H9 (cell line): ENCODE measurements around the gene MAP7. TPM values are rescaled to one million over a fixed set of nuclear protein-coding genes. Genes with fewer than 3 reads are reported as not detected.

Experiments
- DNase-seq: peaks from one replicate; pipeline ENCODE4 v3.0.0-alpha.2; 2017
- H2AFZ ChIP-seq: one replicate; pipeline ENCODE4 v1.6.1; 2013; ENCODE audit warnings: mild to moderate bottlenecking, low read length, control low read depth, moderate library complexity
- H2AK5ac ChIP-seq: 2 replicates; pipeline ENCODE4 v1.6.1; 2013; ENCODE audit warnings: low read length, control low read depth, mixed read lengths; ENCODE audit not compliant: insufficient read length
- H2BK120ac ChIP-seq: one replicate; pipeline ENCODE4 v1.6.1; 2013; ENCODE audit warnings: low read depth, mild to moderate bottlenecking, low read length, control low read depth, inconsistent platforms; ENCODE audit not compliant: poor library complexity, severe bottlenecking
- H2BK12ac ChIP-seq: 2 replicates; pipeline ENCODE4 v1.6.1; 2013; ENCODE audit warnings: low read length, control low read depth, mixed read lengths, low read depth; ENCODE audit not compliant: insufficient read length
- H2BK15ac ChIP-seq: 2 replicates; pipeline ENCODE4 v1.6.1; 2013; ENCODE audit warnings: low read depth, low read length, control low read depth
- H2BK20ac ChIP-seq: one replicate; pipeline ENCODE4 v1.6.1; 2013; ENCODE audit warnings: low read depth, mild to moderate bottlenecking, low read length, control low read depth, inconsistent platforms; ENCODE audit not compliant: poor library complexity, severe bottlenecking
- H2BK5ac ChIP-seq: 2 replicates; pipeline ENCODE4 v1.6.1; 2013; ENCODE audit warnings: low read length, control low read depth, mixed read lengths; ENCODE audit not compliant: insufficient read length
- H3K14ac ChIP-seq: 2 replicates; pipeline ENCODE4 v1.6.1; 2013; ENCODE audit warnings: low read length, control low read depth; ENCODE audit not compliant: insufficient read depth
- H3K18ac ChIP-seq: 2 replicates; pipeline ENCODE4 v1.6.1; 2013; ENCODE audit warnings: low read depth, mild to moderate bottlenecking, mixed read lengths, low read length, control low read depth; ENCODE audit not compliant: insufficient read length
- H3K23ac ChIP-seq: 2 replicates; pipeline ENCODE4 v1.6.1; 2013; ENCODE audit warnings: low read length, control low read depth, mixed read lengths, low read depth; ENCODE audit not compliant: insufficient read length
- H3K23me2 ChIP-seq: 2 replicates; pipeline ENCODE4 v1.6.1; 2013; ENCODE audit warnings: low read depth, mild to moderate bottlenecking, mixed read lengths, low read length, control low read depth; ENCODE audit not compliant: insufficient read length, poor library complexity, severe bottlenecking
- H3K27ac ChIP-seq: 2 replicates; pipeline ENCODE4 v1.5.1; 2013; ENCODE audit warnings: low read length, control low read depth, mixed read lengths, low read depth; ENCODE audit not compliant: insufficient read length
- H3K27me3 ChIP-seq: 2 replicates; pipeline ENCODE4 v1.6.1; 2013; ENCODE audit warnings: low read length, control low read depth, inconsistent platforms; ENCODE audit not compliant: insufficient read depth
- H3K4ac ChIP-seq: 2 replicates; pipeline ENCODE4 v1.6.1; 2013; ENCODE audit warnings: low read depth, mild to moderate bottlenecking, control low read depth, inconsistent platforms, low read length, moderate library complexity
- H3K4me1 ChIP-seq: 2 replicates; pipeline ENCODE4 v1.6.1; 2013; ENCODE audit warnings: low read length, control low read depth, inconsistent platforms; ENCODE audit not compliant: insufficient read depth
- H3K4me2 ChIP-seq: 2 replicates; pipeline ENCODE4 v1.6.1; 2013; ENCODE audit warnings: low read length, control low read depth, mixed read lengths; ENCODE audit not compliant: insufficient read length, insufficient read depth
- H3K56ac ChIP-seq: 2 replicates; pipeline ENCODE4 v1.6.1; 2013; ENCODE audit warnings: low read depth, mild to moderate bottlenecking, mixed read lengths, low read length, control low read depth; ENCODE audit not compliant: insufficient read length
- H3K79me1 ChIP-seq: 2 replicates; pipeline ENCODE4 v1.6.1; 2013; ENCODE audit warnings: low read depth, mild to moderate bottlenecking, moderate library complexity, low read length, control low read depth, inconsistent platforms; ENCODE audit not compliant: insufficient read depth, poor library complexity, severe bottlenecking
- H3K79me2 ChIP-seq: 2 replicates; pipeline ENCODE4 v1.6.1; 2013; ENCODE audit warnings: low read length, control low read depth, inconsistent platforms; ENCODE audit not compliant: insufficient read depth
- H3K9ac ChIP-seq: 2 replicates; pipeline ENCODE4 v1.6.1; 2013; ENCODE audit warnings: low read length, control low read depth, mixed read lengths; ENCODE audit not compliant: insufficient read length; ENCODE audit errors: extremely low read depth
- H3K9me3 ChIP-seq: one replicate; pipeline ENCODE4 v1.6.1; 2013; ENCODE audit warnings: low read depth, low read length, inconsistent platforms; ENCODE audit not compliant: control insufficient read depth
- H3T11ph ChIP-seq: one replicate; pipeline ENCODE4 v1.6.1; 2013; ENCODE audit warnings: mild to moderate bottlenecking, low read length, control low read depth, inconsistent platforms
- H4K20me1 ChIP-seq: one replicate; pipeline ENCODE4 v1.6.1; 2013; ENCODE audit not compliant: control insufficient read depth, insufficient read length, insufficient read depth
- H4K5ac ChIP-seq: 2 replicates; pipeline ENCODE4 v1.6.1; 2013; ENCODE audit warnings: low read depth, mild to moderate bottlenecking, mixed read lengths, low read length, control low read depth; ENCODE audit not compliant: insufficient read length
- H4K8ac ChIP-seq: replicated peaks from 2 replicates; pipeline ENCODE4 v1.6.1; 2013; ENCODE audit warnings: low read length, control low read depth, mixed read lengths, low read depth; ENCODE audit not compliant: insufficient read length
- H4K91ac ChIP-seq: 2 replicates; pipeline ENCODE4 v1.6.1; 2013; ENCODE audit warnings: low read depth, mild to moderate bottlenecking, moderate library complexity, mixed read lengths, low read length, control low read depth; ENCODE audit not compliant: insufficient read length
- H3K27ac Mint-ChIP-seq, 3 experiments: 2 replicates in 2 of 3; 3 replicates in 1 of 3; pipeline ENCODE4 v1.8.0; 2020 to 2021; ENCODE audit warnings: mixed read lengths in 3 of 3, mild to moderate bottlenecking in 1 of 3, moderate library complexity in 1 of 3
- H3K27me3 Mint-ChIP-seq: 2 replicates; pipeline ENCODE4 v1.8.0; 2021; ENCODE audit warnings: low read depth, mild to moderate bottlenecking, moderate library complexity, mixed read lengths
- H3K36me3 Mint-ChIP-seq, 3 experiments: 2 replicates in 2 of 3; 3 replicates in 1 of 3; pipeline ENCODE4 v1.8.0; 2020 to 2021; ENCODE audit warnings: low read depth in 3 of 3, mixed read lengths in 3 of 3; ENCODE audit not compliant: insufficient read depth in 1 of 3
- H3K4me1 Mint-ChIP-seq, 2 experiments: 2 replicates each; pipeline ENCODE4 v1.8.0; 2020; ENCODE audit warnings: mixed read lengths in 2 of 2
- H3K4me3 Mint-ChIP-seq, 2 experiments: 2 replicates in 1 of 2; 3 replicates in 1 of 2; pipeline ENCODE4 v1.8.0; 2020 to 2021; ENCODE audit warnings: mild to moderate bottlenecking in 2 of 2, mixed read lengths in 2 of 2, moderate library complexity in 1 of 2
- H3K9me3 Mint-ChIP-seq, 2 experiments: 2 replicates in 1 of 2; 3 replicates in 1 of 2; pipeline ENCODE4 v1.8.0; 2020; ENCODE audit warnings: mild to moderate bottlenecking in 2 of 2, mixed read lengths in 2 of 2, moderate library complexity in 1 of 2
- WGBS: extraction: QIAGEN DNeasy Blood & Tissue Kit; methylation state at CpG from one replicate; pipeline ENCODE4 v1.1.7; 2013; ENCODE audit warnings: missing lambda C conversion rate, low lambda C conversion rate, mixed read lengths; ENCODE audit not compliant: insufficient read length; ENCODE audit errors: extremely low coverage; 5-methylcytosine and 5-hydroxymethylcytosine counted together
- total RNA-seq: library from RNA; stranded (reverse); gene quantifications from 2 replicates; pipeline ENCODE4 v1.2.1, GENCODE V29; 2021
- TF ChIP-seq, protein P1 (sequence below): fragments of 200-600 bp; sonication (generic); conservative IDR thresholded peaks from 3 replicates; pipeline ENCODE4 v1.8.0; 2021; ENCODE audit warnings: antibody characterized with exemption, mild to moderate bottlenecking

Gene MAP7
- total RNA-seq, 1 experiment from 2014 or later = 51.1 TPM

DNA sequence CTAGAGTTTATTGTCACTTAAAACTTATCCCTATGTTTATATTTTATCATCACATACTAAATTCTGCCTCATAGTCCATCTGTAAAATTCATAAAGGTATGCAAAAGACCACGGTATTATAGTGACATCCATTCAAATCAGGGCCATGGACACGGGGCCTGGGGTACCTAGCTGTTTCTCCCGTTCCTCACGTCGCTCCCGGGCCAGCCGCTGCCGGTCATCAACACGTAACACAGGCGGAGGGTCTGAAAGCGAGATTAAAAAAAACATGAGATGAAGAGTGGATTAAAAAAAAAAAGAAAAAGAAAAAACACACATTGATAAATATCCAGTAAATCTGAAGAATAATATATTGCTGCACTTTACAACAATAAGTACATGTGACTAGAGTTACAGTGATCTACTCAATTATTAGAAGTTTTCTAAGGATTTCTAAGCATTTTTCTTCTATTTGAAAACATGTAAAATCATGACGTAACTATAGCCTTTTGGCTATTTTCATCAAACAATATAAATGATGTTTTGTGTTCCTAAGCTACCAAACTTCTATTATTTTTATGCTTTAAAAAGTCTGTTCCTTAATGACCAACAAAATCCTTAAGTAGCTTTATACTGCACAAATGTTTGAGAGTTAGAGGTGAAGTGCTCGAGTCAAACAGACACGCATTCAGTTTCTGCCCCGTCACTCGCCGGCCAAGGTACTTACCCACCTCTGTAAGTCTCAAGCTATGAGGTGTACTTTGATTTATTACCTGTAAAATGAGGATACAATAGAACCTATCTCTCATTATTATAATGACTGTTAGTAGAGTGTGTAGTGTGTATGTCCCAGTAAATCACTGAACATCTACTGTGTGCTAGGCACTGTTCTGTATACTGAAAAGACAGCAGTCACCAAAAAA lies 138.5 kb downstream of the MAP7 start:
- Histone ChIP-seq H4K8ac (no peak overlapping the region), H3T11ph (no peak overlapping the region), H3K56ac (no peak overlapping the region), H3K9ac (no peak overlapping the region), H4K91ac (no peak overlapping the region), H2BK5ac (no peak overlapping the region), H3K9me3 (no peaks in the 10 kb centered on the region), H3K23me2 (no peaks in the 10 kb centered on the region), H2BK12ac (no peak overlapping the region), H3K4ac (no peak overlapping the region), H3K18ac (no peak overlapping the region), H3K4me2 (no peak overlapping the region), H3K79me2 (no peaks in the 10 kb centered on the region), H3K23ac (no peak overlapping the region), H4K20me1 (no peaks in the 10 kb centered on the region), H3K4me1 (no peaks in the 10 kb centered on the region), H3K27me3 (no peaks in the 10 kb centered on the region), H2AK5ac (no peak overlapping the region), H3K14ac (no peak overlapping the region), H2BK120ac (no peak overlapping the region), H3K79me1 (no peaks in the 10 kb centered on the region), H2BK15ac (no peak overlapping the region), H3K27ac (no peak overlapping the region), H2BK20ac (no peak overlapping the region), H4K5ac (no peak overlapping the region), H2AFZ (no peak overlapping the region)
- H3K4me3 Mint-ChIP-seq = no peak overlapping the region
- WGBS = no CpG with 5 or more reads among the region's 17 CpGs
- TF ChIP-seq, protein P1, sequence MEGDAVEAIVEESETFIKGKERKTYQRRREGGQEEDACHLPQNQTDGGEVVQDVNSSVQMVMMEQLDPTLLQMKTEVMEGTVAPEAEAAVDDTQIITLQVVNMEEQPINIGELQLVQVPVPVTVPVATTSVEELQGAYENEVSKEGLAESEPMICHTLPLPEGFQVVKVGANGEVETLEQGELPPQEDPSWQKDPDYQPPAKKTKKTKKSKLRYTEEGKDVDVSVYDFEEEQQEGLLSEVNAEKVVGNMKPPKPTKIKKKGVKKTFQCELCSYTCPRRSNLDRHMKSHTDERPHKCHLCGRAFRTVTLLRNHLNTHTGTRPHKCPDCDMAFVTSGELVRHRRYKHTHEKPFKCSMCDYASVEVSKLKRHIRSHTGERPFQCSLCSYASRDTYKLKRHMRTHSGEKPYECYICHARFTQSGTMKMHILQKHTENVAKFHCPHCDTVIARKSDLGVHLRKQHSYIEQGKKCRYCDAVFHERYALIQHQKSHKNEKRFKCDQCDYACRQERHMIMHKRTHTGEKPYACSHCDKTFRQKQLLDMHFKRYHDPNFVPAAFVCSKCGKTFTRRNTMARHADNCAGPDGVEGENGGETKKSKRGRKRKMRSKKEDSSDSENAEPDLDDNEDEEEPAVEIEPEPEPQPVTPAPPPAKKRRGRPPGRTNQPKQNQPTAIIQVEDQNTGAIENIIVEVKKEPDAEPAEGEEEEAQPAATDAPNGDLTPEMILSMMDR = no peak
- H3K36me3 Mint-ChIP-seq = peaks cover 2 to 12% (median 11%) of the 10 kb centered on the region in 3 experiments; a peak in 5 of 7 replicates
- DNase-seq = no peak
- H3K4me1 Mint-ChIP-seq = peaks cover 7 to 8% of the 10 kb centered on the region in 2 experiments
- H3K9me3 Mint-ChIP-seq = no peaks in the 10 kb centered on the region
- H3K27me3 Mint-ChIP-seq = no peaks in the 10 kb centered on the region
- peak overlapping the region in 2 of 3 experiments; percentile 60 to 74; a peak in 3 of 7 replicates for H3K27ac Mint-ChIP-seq
